Right lung (tissue), 5 donors: ENCODE data around the gene TRIM56. TPM values are rescaled to one million over a fixed set of nuclear protein-coding genes. Genes with fewer than 3 reads are reported as not detected.
"Not testable (repeated sequence)": the region's sequence is repeated elsewhere in the genome, so short reads cannot be mapped to it uniquely, and the experiment has no call there.

Experiments
- DNase-seq, 2 donors: peaks; one replicate each; pipeline ENCODE4 v3.0.0-alpha.2; 2013
- polyA plus RNA-seq, 5 donors: library from polyadenylated mRNA; unstranded; fragments of 120-200 nt; gene quantifications; one replicate each; pipeline versions ENCODE4 v1.2.1 to v1.2.3, GENCODE V29; 2013; ENCODE audit warnings: inconsistent platforms in 1 of 5, low replicate concordance in 1 of 5; ENCODE audit not compliant: insufficient read length in 5 of 5, insufficient read depth in 1 of 5

TRIM56 gene
- polyA plus RNA-seq, 5 donors: 21.8 to 28.0 (median 22.7) TPM

DNA sequence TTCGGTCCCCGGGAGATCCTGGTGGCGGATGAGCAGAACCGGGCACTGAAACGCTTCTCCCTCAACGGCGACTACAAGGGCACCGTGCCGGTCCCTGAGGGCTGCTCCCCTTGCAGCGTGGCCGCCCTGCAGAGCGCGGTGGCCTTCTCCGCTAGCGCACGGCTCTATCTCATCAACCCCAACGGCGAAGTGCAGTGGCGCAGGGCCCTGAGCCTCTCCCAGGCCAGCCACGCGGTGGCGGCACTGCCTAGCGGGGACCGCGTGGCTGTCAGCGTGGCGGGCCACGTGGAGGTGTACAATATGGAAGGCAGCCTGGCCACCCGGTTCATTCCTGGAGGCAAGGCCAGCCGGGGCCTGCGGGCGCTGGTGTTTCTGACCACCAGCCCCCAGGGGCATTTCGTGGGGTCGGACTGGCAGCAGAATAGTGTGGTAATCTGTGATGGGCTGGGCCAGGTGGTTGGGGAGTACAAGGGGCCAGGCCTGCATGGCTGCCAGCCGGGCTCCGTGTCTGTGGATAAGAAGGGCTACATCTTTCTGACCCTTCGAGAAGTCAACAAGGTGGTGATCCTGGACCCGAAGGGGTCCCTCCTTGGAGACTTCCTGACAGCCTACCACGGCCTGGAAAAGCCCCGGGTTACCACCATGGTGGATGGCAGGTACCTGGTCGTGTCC lies 3.7 kb downstream of the TRIM56 start:
- no peak for DNase-seq

DNA sequence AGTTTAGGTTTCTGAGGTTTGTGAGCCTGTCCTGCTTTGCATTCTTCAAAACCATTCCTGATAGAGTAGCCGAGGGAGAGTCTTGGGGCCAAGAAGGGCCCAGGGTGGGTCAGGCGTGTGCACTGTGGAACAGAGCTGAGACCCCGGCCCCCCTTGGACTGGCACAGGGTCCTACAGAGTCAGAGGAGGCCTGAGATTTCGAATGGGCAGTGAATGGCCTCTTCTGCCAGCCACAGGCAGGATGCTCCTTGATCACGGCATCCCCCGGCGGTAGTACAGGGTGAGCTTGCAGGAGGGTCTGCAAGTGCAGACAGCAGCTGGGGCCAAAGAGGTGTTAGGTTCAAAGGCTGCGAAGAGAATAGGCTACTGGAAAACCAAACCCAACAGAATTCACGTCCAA lies 4.6 kb downstream of the TRIM56 start:
- DNase-seq: no peak

DNA sequence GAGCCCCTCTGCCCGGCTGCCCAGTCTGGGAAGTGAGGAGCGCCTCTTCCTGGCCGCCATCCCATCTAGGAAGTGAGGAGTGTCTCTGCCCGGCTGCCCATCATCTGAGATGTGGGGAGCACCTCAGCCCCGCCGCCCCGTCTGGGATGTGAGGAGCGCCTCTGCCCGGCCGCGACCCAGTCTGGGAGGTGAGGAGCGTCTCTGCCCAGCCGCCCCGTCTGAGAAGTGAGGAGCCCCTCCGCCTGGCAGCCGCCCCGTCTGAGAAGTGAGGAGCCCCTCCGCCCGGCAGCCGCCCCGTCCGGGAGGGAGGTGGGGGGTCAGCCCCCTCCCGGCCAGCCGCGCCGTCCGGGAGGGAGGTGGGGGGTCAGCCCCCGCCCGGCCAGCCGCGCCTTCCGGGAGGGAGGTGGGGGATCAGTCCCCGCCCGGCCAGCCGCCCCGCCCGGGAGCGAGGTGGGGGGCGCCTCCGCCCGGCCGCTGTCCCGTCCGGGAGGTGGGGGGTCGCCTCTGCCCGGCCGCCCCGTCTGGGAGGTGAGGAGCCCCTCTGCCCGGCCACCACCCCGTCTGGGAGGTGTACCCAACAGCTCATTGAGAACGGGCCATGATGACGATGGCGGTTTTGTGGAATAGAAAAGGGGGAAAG lies 7.1 kb downstream of the TRIM56 start:
- not testable (repeated sequence) for DNase-seq

DNA sequence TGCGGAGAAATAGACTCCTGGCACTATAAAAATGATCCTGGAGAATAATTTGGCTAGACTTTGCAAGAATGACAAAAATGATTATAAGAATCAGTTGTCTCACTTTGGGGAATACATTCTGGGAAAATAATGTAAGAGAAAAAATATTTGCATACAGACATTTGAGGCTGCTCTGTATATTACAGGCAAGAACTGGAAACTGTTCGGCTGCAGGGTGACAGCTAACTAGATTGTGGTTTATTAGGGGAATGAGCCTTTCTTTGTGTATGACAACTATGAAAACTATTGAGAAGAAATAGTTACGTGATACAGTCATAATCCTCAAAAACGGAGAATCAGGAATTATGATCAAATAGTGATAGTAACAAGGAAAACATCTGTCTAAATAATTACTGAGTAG lies 8.6 kb downstream of the TRIM56 start:
- no peak for DNase-seq

DNA sequence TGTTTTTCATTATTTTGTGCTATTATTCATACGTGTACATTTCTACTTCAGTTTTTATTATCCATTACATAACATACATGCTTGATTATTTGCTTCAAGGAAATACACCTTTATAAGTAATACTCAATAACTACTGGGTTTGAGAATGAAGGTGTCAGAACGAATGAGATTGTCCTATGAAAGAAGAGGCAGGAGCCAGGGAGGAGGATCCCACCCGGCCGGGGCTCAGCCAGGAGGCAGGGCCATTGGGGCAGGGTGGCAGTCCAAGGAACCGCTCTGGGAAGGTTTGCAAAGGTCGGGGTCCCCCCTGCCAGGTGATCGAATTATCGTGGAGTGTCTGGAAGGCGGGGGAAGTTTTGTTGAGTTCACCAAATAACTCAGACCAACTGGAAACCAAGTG lies 9.1 kb downstream of the TRIM56 start:
- DNase-seq: no peak

DNA sequence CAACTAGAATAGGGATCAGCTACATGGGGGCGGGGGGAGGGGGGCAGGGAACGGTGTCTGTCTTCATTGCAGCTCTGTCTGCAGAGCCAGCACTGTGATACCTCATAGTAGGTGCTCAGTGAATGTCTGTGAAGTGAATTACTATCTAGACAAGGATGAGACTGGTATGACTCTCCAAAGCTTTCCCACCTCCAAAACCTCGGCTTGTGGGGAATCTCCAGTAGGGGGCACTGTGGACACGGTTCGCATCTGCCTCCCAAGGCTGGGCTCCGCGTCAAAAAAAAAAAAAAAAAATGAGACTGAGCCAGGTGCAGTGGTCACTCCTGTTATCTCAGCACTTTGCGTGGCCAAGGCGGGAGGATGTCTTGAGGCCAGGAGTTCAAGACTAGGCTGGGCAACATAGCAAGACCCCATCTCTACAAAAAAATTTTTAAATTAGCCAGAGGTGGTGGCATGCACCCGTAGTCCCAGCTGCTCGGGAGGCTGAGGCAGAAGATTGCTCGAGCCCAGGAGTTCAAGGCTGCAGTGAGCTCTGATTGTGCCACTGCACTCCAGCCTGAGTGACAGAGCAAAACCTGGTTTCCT lies 9.6 kb downstream of the TRIM56 start:
- no peak for DNase-seq

DNA sequence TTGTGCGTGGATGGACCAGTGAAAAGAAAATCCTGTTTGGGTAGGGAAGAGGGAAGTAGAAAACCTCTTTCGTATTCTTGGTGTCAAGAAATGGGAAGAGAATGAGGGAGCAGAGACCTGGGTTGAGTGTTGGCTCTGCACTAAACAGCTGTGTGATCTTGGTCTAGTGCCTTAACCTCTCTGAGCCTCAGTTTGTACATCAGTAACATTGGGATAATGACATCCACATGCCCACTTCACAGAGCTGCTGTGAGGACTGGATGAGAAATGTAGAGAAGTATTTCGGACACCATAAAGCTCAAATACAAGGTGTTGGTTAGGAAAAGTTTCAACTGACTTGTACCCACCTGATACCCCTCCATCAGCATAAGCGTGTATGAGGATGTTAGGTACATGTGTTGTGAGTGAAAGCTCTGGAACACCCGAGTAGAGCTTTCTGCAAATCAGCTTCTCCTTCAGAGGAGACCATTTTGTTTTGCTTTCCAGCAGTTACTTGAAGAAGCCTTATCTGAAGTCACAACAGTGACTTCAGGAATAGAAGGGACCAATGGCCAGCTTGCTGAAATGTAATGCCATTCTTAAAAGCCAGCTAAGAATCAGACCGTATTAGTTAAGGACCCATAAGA lies 11.2 kb downstream of the TRIM56 start:
- no peak for DNase-seq

DNA sequence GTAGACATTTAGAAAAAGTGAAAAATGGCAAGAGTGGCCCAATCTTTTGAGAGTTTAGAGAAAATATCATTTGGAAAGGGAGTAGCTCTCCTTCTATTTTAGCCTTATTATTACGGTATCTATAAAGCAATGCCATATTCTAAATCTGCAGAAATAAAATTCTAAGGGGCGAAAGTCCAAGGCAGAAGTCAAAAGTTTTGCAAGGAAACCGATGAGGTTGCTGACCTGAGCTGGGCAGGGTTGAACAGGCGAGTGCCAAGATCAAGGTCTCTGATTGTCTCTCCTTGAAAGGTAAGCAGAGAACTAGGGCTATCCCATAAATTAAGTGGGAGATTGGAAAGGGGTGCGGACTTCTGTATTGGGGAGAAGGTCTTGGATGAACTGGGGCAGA lies 11.7 kb downstream of the TRIM56 start:
- DNase-seq: no peak

DNA sequence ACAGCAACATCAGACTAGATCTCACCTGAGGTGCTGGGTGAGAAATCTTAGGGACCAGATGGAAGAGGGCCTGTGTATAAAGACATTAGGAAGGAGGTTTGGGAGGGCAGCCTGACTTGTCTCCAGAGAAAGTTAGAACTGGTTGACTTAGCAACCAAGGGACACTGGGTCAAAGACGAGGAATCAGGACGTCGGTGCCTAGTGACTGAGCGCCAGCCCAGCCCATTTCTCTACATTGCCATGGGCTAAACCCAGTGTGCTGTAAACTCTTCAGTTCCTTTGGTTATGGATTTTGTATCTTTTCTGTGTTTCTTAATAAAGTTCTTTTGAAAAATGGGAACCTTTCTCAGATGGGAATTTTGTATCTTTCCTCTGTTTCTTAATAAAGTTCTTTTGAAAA lies 12.3 kb downstream of the TRIM56 start:
- no peak for DNase-seq

DNA sequence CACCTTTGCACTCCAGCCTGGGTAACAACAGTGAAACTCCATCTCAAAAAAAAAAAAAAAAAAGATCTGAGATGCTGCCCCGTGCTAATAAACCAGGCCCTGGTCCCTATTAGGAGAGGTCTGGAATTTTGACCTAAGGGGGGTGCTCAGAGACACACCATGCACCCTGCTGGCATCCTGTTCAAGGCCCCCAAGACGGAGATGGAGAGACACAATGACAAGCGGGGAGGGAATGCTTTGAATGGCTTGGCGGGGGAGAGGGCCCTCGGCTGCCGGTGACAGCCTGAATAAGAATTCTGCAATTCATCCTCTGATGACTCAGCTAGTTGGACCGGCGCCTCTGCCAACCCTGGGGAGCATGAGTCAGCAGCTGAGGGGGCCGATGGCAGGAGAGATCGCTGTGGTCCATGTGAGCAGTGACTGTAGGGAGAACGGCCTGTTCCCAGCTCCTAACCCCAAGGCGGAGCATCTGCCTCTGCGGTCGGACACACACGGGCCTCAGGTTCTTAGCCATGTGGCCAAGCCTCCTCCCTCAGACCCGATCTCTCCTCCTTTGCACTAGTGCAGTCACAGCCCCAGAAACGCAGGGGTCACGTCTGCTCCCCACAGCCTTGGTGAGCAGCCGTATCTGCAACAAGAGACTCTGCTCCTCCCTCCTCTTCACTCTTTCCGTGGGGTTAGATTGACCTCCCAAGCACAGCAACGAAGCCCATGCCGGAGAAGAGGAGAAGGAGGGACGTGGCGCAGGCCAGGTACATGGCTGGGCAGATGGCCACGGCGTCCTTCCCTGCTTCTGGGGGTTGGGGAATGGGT lies 14.9 kb downstream of the TRIM56 start:
- DNase-seq: peak in 1 of 2 donors; percentile 40

DNA sequence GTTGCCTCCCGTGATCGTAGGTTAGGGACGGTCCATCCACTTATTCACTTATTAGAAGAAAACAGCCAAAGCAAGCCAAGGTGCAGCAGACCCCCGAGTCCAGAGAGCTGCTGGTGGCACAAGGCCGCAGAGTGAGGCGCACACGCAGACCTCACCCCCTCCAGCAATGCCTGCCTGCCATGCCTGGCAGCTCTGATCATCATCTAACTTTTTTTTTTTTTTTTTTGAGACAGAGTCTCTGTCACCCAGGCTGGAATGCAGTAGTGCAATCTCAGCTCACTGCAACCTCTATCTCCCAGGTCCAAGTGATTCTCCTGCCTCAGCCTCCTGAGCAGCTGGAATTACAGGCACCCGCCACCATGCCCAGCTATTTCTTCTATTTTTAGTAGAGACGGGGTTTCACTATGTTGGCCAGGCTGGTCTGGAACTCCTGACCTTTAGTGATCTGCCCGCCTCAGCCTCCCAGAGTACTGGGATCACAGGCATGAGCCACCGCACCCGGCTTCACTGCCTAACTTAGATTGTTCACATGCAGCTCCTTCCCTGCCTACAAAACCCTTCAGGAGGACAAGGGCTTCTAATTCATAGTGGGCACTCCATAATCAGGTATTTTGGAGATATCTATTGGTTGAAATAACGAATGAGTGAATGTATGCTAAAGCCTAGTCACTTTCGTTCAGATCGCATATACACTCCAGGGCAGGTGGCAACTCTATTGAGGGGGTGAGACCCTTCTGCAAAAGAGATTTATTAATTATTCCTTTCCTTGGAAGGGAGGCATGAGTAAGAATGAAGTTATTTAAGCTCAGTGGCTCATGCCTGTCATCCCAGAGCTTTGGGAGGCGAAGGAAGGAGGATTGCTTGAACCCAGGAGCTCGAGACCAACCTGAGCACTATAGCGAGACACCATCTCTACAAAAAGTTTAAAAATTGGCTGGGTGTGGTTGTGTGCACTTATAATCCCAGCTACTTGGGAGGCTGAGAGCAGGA lies 15.9 kb downstream of the TRIM56 start:
- no peak for DNase-seq

DNA sequence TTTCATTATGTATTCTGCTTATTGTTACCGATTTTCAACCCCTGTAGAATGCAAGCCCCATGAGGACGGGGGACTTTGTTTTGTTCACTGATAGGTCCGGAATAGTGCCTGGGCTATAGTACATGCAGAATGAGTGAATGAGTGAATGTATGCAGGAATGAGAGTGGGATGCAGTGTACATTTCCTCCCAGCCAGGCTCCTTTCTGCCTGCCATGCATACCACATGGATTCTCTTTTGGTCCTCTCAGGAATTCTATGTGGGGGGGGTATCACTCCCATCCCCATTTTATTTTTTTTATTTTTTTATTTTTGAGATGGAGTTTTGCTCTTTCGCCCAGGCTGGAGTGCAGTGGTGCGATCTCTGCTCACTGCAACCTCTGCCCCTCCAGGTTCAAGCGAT lies 16.7 kb downstream of the TRIM56 start:
- no peak for DNase-seq

DNA sequence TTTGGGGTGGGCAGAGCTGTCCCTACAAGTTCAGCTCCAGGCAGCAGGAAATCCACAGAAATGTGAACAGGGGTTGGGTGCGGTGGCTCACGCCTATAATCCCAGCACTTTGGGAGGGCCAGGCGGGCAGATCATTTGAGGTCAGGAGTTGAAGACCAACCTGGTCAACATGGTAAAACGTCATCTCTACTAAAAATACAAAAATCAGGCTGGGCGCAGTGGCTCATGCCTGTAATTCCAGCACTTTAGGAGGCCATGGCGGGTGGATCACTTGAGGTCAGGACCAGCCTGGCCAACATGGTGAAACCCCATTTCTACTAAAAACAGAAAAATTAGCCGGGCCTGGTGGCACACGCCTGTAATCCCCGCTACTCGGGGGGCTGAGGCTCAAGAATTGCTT lies 18.4 kb downstream of the TRIM56 start:
- not testable (repeated sequence) for DNase-seq

DNA sequence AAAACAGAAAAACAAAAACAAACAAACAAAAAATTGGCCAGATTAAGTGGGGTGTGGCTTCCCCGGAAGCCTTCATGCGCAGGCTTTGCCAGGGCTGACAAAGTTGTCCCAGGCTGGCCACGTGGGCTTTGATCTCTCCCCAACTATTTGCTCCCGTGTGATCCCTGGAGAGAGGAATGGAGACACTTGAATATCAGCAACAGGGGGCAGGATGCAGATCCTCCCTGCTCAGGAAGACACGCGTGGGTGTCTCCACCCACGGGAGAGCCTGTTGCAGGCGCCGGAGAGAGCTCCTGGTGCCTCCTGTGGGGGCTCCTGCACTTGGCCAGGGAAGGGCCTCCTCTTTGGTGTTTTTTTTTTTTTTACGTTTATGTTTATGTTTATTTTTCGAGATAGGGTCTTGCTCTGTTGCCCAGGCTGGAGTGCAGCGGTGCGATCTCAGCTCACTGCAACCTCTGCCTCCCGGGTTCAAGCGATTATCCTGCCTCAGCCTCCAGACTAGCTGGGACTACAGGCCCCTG lies 19.0 kb downstream of the TRIM56 start:
- DNase-seq: no peak

DNA sequence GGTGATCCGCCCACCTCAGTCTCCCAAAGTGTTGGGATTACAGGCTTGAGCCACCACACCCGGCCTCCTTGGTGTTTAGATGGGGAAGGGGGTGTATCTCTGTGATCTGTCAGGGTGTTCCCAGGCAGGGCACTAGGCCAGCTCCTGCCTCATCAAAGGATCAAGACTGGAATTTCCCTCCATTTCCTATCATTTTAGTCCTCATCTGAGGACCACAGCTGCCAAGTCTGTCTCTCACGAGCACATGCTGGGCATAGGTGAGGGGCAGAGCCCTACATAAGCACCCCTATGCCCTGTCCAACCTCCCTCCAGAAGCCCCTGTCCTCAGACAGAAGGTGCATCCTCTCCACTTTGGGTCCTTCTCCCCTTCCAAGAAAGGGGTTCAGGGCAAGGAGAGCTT lies 19.5 kb downstream of the TRIM56 start:
- no peak for DNase-seq

DNA sequence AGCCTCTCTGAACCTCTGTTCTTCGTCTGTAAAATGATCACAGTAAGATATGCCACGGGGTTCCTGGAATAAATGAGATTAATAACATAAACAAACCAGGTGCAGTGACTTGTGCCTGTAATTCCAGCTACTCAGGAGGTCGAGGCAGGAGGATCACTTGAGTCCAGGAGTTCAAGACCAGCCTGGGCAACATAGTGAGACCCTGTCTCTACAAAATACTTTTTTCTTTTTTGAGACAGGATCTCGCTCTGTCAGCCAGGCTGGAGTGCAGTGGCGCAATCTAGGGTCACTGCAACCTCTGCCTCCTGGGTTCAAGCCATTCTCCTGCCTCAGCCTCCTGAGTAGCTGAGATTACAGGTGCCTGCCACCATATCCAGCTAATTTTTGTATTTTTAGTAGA lies 20.0 kb downstream of the TRIM56 start:
- DNase-seq: not testable (repeated sequence)

DNA sequence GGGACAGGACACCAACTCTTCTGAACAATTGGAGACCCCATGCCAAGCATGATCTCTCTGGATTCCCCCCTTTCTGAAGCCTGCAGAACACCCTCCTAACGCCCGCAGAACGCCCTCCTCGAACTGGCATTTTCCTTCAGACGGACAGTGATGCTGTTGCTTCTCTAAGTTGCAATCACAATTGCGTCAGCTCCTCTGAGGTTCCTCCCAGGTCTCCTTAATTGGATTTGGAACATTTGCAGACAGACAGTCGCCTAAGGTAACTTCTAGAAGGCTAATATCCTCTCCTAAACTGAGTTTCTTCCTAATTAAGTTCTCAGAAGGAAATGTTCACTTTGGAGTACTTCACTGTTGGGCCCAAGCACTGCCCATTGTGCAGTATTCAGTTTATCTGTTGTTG lies 21.1 kb downstream of the TRIM56 start:
- DNase-seq: no peak

DNA sequence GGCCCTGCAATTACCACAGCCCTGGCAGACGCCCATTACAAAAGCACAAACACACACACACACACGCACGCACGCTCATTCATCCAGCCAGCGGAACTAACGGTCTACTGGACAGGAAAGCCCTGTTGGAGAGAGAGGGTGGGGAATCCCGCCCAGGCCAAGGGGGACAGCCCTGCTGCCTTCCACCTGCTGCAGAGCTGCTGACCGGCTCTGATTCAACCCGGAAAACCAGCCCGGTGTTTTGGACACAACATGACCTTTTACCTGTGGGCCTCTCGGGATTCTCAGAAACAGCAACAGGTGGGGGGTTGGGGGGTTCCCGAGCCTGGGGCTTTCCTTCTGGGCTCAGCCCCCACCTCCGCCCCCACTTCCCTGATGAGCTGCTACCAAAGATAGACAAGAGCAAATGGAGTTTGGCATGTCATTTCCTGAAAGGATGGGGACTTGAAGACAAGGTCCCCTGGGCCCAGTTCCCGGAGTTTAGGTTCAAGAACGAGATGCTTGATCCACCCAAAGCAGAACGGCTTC lies 23.1 kb downstream of the TRIM56 start:
- no peak for DNase-seq

DNA sequence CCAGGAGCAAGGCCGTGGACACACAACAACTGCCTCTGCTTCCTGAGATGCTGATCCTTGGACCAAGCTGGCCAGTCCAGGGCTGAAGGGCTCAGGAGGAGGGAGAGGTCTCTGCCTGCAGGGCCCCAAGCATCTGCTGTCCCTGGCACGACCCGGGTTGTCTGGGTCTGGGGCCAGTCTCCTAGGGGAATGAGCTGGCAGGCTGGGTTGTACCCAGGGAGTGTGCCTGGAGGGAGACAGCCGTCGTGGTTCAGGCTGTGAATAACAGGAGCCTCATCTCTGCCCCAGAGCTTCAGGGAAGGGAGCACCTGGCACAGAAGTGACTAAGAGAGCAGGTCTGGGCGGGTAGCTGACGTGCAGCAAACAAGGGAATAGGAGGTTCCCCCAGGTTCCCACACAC lies 23.7 kb downstream of the TRIM56 start:
- no peak for DNase-seq

DNA sequence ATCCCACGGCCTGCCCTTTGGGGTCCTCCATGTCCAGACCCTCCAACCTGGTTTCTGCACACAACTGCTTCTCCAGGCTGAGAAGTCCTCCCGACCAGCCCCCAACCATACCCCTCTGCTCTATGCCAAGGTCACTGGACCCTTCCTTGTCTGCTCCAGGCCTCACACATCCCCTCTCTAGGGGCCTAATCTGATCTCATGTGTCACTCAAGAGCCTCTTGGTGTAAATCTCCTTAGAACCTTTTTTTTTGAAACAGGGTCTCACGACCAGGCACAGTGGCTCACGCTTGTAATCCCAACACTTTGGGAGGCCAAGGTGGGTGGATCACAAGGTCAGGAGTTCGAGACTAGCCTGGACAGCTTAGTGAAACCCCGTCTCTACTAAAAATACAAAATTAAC lies 24.1 kb downstream of the TRIM56 start:
- DNase-seq: no peak
